ENCODE data around the gene RNASE4. TPM values are rescaled to one million over a fixed set of nuclear protein-coding genes. Genes with fewer than 3 reads are reported as not detected.

The RNASE4 gene
- total RNA-seq, 2 donors from 2014 or later: 41.5 to 94.7 TPM

- no peaks in the 10 kb centered on the region for H3K4me1 ChIP-seq
- H3K9ac ChIP-seq (ENCODE audit: low read depth in 2 of 2, low read length in 2 of 2): no peak overlapping the region
- no peak overlapping the region for H3K4me3 ChIP-seq
- H3K36me3 ChIP-seq: no peaks in the 10 kb centered on the region
- intact Hi-C loops (cut with DNase I): no loop called here
- no peak overlapping the region for H3K27ac ChIP-seq
- no peaks in the 10 kb centered on the region for H3K27me3 ChIP-seq
- DNase-seq: no peak
- TF ChIP-seq CTCF (IDR thresholded peaks at IDR 0.05): no peak
- H3K9me3 ChIP-seq: no peaks in the 10 kb centered on the region
These were observed 57.8 kb downstream of the RNASE4 start for GRCh38 chr14:20742132-20742531.

GRCh38 chr14:20743556-20743955, 59.2 kb downstream of the RNASE4 start:
- no peaks in the 10 kb centered on the region for H3K27me3 ChIP-seq
- no peak for DNase-seq
- H3K27ac ChIP-seq: no peak overlapping the region
- no peaks in the 10 kb centered on the region for H3K36me3 ChIP-seq
- no peaks in the 10 kb centered on the region for H3K9me3 ChIP-seq
- no peak overlapping the region for H3K4me3 ChIP-seq
- no peaks in the 10 kb centered on the region for H3K4me1 ChIP-seq
- no peak overlapping the region for H3K9ac ChIP-seq (ENCODE audit: low read depth in 2 of 2, low read length in 2 of 2)
- TF ChIP-seq CTCF (IDR thresholded peaks at IDR 0.05): no peak
- intact Hi-C loops (cut with DNase I): no loop called here

GRCh38 chr14:20745571-20746358, 61.4 kb downstream of the RNASE4 start, which contains the start of gene EDDM3A:
TSS of gene EDDM3A (plus strand) at chr14:20745887. CDS start at chr14:20747581, 1,694 bp downstream.
- DNase-seq: no peak
- H3K4me1 ChIP-seq: no peaks in the 10 kb centered on the region

GRCh38 chr14:20746566-20746965, 62.2 kb downstream of the RNASE4 start:
- Histone ChIP-seq H3K4me1 (no peaks in the 10 kb centered on the region), H3K4me3 (no peak overlapping the region), H3K9ac (ENCODE audit: low read depth in 2 of 2, low read length in 2 of 2) (no peak overlapping the region), H3K27me3 (no peaks in the 10 kb centered on the region), H3K36me3 (no peaks in the 10 kb centered on the region), H3K27ac (no peak overlapping the region), H3K9me3 (no peaks in the 10 kb centered on the region)
- intact Hi-C loops (cut with DNase I): no loop called here
- TF ChIP-seq CTCF (IDR thresholded peaks at IDR 0.05): no peak
- DNase-seq: no peak

More at GRCh38 chr14:20745571-20746358, 61.4 kb downstream of the RNASE4 start, which contains the start of gene EDDM3A:
- no peak within 1 kb of the TSS for H3K4me3 ChIP-seq
- no peaks in the 10 kb centered on the region for H3K9me3 ChIP-seq
- no peak within 1 kb of the TSS for H3K9ac ChIP-seq (ENCODE audit: low read depth in 2 of 2, low read length in 2 of 2)
- H3K36me3 ChIP-seq: no peaks in the 10 kb centered on the region
- H3K27ac ChIP-seq: no peak within 1 kb of the TSS
- intact Hi-C loops (cut with DNase I): no loop called here
- no peaks in the 10 kb centered on the region for H3K27me3 ChIP-seq
- TF ChIP-seq CTCF (IDR thresholded peaks at IDR 0.05): no peak

- intact Hi-C loops (cut with DNase I): no loop called here
- Histone ChIP-seq H3K27ac (no peak overlapping the region), H3K36me3 (no peaks in the 10 kb centered on the region), H3K4me1 (no peaks in the 10 kb centered on the region), H3K27me3 (no peaks in the 10 kb centered on the region), H3K9ac (ENCODE audit: low read depth in 2 of 2, low read length in 2 of 2) (no peak overlapping the region), H3K9me3 (no peaks in the 10 kb centered on the region), H3K4me3 (no peak overlapping the region)
- TF ChIP-seq CTCF (IDR thresholded peaks at IDR 0.05): no peak
- DNase-seq: peak; percentile 24
These were observed 64.1 kb downstream of the RNASE4 start for GRCh38 chr14:20748439-20748838.
